ENCODE measurements around the gene MTG1. TPM values are rescaled to one million over a fixed set of nuclear protein-coding genes. Genes with fewer than 3 reads are reported as not detected.
"Not testable (repeated sequence)": the region's sequence is repeated elsewhere in the genome, so short reads cannot be mapped to it uniquely, and the experiment has no call there.

MTG1 gene
- total RNA-seq, 4 donors from 2014 or later, result 26.5 to 139 (median 47.0) TPM

DNA sequence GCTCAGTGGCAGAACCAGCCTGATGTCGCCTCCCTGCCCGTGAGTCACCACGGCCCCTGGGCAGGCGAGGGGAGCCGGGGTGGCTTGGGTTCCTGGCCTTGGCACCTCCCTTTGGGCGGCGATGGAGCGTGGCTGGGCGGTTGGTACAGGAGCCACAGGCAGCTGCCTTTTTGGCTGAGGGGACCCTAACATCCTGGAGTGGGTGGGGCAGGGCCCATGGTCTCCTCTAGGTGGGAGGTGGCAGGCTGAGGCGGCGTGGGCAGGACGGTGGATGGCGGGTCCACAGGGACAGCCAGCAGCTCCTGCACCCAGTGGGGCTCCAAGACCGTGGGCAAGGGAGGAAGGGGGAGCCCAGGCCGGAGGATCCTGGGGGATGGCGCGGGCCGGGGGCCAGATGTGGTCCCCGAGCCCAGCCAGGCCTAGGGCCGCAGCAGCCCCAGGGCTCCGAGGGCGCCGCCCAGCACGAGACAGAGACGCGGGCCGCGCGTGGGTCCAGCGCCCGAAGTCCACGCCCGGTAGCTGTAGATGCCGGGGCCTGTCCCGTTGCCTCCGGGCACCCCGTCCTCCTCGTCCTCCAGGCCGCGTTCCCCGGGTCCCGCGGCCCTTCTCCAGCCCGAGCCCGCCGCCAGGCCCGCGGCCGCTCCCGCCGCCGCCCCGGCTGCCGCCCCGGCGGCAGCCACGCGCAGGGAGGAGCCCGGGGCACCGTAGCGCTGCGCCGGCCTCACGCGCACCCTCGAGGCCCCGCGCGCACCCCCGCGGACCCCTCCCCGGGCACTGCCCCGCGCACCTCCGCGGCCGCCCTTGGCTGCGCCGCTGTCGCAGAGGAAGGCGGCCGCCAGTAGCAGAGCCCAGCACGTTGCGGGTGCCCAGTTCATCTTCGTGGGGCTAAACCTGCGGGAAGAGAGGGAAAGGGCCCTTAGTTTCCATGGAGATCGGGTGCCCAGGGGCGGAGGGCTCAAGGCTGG is 29.1 kb downstream of the MTG1 start:
- in situ Hi-C loops (cut with MboI; ENCODE audit: low pct_ligation_motif_present in 1 of 4, low pct_unique_long_range_greater_than_20kb in 1 of 4, low sequenced_read_pairs in 3 of 4), result no loop called here
- peak overlapping the region in 1 of 4 donors; percentile 25 for H3K4me3 ChIP-seq
- TF ChIP-seq POLR2A (IDR thresholded peaks at IDR 0.05), result no peak
- no peak for TF ChIP-seq POLR2AphosphoS5 (IDR thresholded peaks at IDR 0.05)
- no peak for TF ChIP-seq CTCF (IDR thresholded peaks at IDR 0.05)
- no peak for TF ChIP-seq EP300 (IDR thresholded peaks at IDR 0.05; ENCODE audit: low read depth)

DNA sequence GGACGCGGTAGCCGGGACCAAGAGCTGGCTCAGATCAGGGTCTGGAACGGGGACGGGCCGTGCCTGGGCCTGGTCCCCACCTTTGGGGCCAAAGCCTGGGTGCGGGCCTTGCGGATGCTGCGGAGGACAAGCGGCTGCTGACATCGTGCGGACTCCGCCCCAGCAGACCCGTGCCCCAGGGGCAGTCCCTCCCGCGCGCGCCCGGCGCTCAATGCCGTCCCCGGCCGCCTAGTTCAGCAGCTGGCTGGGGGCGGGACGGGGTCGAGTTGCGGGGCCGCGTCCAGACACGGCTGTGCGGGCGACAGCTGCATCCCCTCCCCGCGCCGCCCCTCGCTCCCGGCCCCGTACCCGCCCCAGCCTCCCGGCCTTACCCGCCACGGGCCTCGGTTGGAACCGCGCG is 30.1 kb downstream of the MTG1 start:
- WGBS, 2 donors (ENCODE audit: low coverage in 1 of 2), result no CpG with 5 or more reads among the region's 46 CpGs
- H3K27ac ChIP-seq; H3K4me1 ChIP-seq; in situ Hi-C loops (cut with MboI; ENCODE audit: low pct_ligation_motif_present in 1 of 4, low pct_unique_long_range_greater_than_20kb in 1 of 4, low sequenced_read_pairs in 3 of 4); intact Hi-C loops (cut with DNase I; ENCODE audit: low total_unique reads); DNase-seq; H3K9me3 ChIP-seq; H3K4me3 ChIP-seq; H3K36me3 ChIP-seq: not testable (repeated sequence)
- peaks cover 17% of the 10 kb centered on the region for H3K27me3 ChIP-seq

More for the DNA sequence above, 29.1 kb downstream of the MTG1 start:
- no peak for DNase-seq
- Histone ChIP-seq H3K27ac (no peak overlapping the region), H3K4me1 (peaks cover 0 to 8% (median 3%) of the 10 kb centered on the region in 4 donors), H3K9me3 (no peaks in the 10 kb centered on the region), H3K27me3 (peaks cover 17% of the 10 kb centered on the region), H3K36me3 (no peaks in the 10 kb centered on the region)
- 19% methylated on average over 68 of the region's 88 CpGs; no CpG with 5 or more reads in 1 of the 2 donors for WGBS, 2 donors (ENCODE audit: low coverage in 1 of 2)
- intact Hi-C loops (cut with DNase I; ENCODE audit: low total_unique reads), result no loop called here

GRCh38 chr10:133424601-133425000 is 30.6 kb downstream of the MTG1 start, which contains the start of gene SPRN:
SPRN (minus strand) TSS chr10:133424625; CDS start chr10:133423681, 944 bp downstream.
- H3K4me1 ChIP-seq; in situ Hi-C loops (cut with MboI; ENCODE audit: low pct_ligation_motif_present in 1 of 4, low pct_unique_long_range_greater_than_20kb in 1 of 4, low sequenced_read_pairs in 3 of 4): not testable (repeated sequence)
- no CpG with 5 or more reads among the region's 37 CpGs for WGBS, 2 donors (ENCODE audit: low coverage in 1 of 2)

GRCh38 chr10:133429571-133429970 is 35.6 kb downstream of the MTG1 start:
- H3K27me3 ChIP-seq; H3K36me3 ChIP-seq; in situ Hi-C loops (cut with MboI; ENCODE audit: low pct_ligation_motif_present in 1 of 4, low pct_unique_long_range_greater_than_20kb in 1 of 4, low sequenced_read_pairs in 3 of 4); H3K9me3 ChIP-seq; DNase-seq; H3K27ac ChIP-seq; H3K4me3 ChIP-seq; intact Hi-C loops (cut with DNase I; ENCODE audit: low total_unique reads); H3K4me1 ChIP-seq: not testable (repeated sequence)
- 57 to 91% methylated on average over 2 to 4 of the region's 4 CpGs for WGBS, 2 donors (ENCODE audit: low coverage in 1 of 2)

More at GRCh38 chr10:133424601-133425000, 30.6 kb downstream of the MTG1 start, which contains the start of gene SPRN:
- Histone ChIP-seq H3K4me3 (peak within 1 kb of the TSS in 1 of 4 donors; percentile 25), H3K27me3 (peaks cover 17% of the 10 kb centered on the region)
- DNase-seq; H3K36me3 ChIP-seq; H3K27ac ChIP-seq; intact Hi-C loops (cut with DNase I; ENCODE audit: low total_unique reads); H3K9me3 ChIP-seq: not testable (repeated sequence)

- intact Hi-C loops (cut with DNase I; ENCODE audit: low total_unique reads); H3K27me3 ChIP-seq; H3K4me1 ChIP-seq; H3K36me3 ChIP-seq; DNase-seq; H3K9me3 ChIP-seq; in situ Hi-C loops (cut with MboI; ENCODE audit: low pct_ligation_motif_present in 1 of 4, low pct_unique_long_range_greater_than_20kb in 1 of 4, low sequenced_read_pairs in 3 of 4); H3K4me3 ChIP-seq; H3K27ac ChIP-seq: not testable (repeated sequence)
- 65% methylated on average over 5 of the region's 9 CpGs; no CpG with 5 or more reads in 1 of the 2 donors for WGBS, 2 donors (ENCODE audit: low coverage in 1 of 2)
Measured at GRCh38 chr10:133431888-133432613, 38.1 kb downstream of the MTG1 start.

- H3K27ac ChIP-seq; H3K36me3 ChIP-seq; in situ Hi-C loops (cut with MboI; ENCODE audit: low pct_ligation_motif_present in 1 of 4, low pct_unique_long_range_greater_than_20kb in 1 of 4, low sequenced_read_pairs in 3 of 4); intact Hi-C loops (cut with DNase I; ENCODE audit: low total_unique reads); H3K4me1 ChIP-seq; H3K4me3 ChIP-seq; H3K9me3 ChIP-seq; DNase-seq; H3K27me3 ChIP-seq: not testable (repeated sequence)
- 84% methylated on average over 5 of the region's 25 CpGs; no CpG with 5 or more reads in 1 of the 2 donors for WGBS, 2 donors (ENCODE audit: low coverage in 1 of 2)
Measured at GRCh38 chr10:133432789-133433188, 38.8 kb downstream of the MTG1 start.
